ENCODE results near the gene MEF2D.

The MEF2D gene

GRCh38 chr1:156502391-156502893, 1.9 kb upstream of the MEF2D start:
- DNase-seq (ENCODE audit: low read depth in 1 of 2, low spot score in 1 of 2) = no peak

DNA sequence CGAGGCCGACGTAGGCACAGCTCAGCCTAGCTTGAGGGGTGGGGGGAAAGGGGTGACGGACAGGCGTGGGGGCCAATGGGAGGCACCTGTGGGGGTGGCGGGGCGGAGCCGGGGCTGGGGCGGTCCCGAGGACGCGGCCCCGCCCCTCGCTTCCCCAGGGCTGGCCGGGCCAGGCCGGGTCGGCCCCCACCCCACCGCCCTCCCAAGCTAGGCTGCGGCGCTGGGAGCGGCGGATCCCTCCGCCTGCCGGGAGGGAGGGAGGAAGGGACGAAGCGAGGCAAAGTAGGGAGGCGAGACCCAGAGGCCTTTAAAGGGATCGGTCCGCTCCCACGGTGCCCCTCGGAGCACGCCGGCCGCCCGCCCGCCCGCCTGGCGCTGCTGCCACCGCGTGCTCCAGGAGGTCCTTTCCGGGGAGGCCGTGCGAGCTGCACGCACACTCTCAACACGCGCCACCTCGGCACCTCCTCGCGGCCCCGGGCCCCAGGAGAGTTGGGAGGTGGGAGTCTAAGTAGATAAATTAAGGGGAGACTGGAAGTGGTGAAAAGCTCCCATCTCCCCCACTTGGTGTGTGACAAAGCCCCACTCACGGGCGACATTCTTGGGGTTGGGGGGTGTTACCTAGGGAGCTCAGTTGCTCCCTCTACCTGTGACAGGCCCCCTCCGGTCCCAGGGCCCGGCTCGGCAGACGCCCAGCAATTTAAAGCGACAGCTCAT, 375 bp upstream of the MEF2D start:
- peak; percentile 90 to 93 for DNase-seq (ENCODE audit: low read depth in 1 of 2, low spot score in 1 of 2)

DNA sequence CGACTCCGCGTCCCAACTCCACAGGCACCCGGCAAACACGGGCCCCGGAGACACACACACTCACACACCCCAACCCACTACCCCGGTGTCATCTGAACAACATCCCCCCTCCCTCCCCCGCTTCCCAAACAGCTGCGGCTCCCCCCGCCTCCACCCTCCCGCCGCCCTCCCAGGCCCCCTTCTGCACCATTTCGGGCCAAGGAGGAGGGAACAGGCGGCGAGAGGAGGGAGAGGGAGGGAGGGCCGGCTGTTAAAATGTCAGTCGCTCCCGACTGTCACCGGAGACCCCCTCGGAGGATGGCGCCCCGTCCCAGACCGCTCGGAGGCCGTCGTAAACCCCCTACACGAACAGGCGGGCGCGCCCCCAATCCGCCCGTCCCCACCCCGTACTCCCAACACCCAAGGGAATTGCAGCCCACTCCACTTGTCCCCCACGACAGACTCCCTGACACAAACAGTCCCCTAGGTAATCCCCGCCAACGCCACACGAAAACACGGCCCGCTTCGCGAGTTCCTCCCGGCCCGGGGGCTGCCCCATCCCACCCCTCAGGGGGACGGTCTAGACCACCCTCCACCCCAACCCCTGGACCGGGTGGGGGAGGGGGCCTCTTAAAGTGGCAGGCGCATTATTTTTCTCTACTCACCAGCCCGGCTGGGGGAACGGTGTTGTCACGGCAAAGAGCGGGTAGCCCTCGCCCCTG, 583 bp downstream of the MEF2D start:
- no peak for DNase-seq (ENCODE audit: low read depth in 1 of 2, low spot score in 1 of 2)

DNA sequence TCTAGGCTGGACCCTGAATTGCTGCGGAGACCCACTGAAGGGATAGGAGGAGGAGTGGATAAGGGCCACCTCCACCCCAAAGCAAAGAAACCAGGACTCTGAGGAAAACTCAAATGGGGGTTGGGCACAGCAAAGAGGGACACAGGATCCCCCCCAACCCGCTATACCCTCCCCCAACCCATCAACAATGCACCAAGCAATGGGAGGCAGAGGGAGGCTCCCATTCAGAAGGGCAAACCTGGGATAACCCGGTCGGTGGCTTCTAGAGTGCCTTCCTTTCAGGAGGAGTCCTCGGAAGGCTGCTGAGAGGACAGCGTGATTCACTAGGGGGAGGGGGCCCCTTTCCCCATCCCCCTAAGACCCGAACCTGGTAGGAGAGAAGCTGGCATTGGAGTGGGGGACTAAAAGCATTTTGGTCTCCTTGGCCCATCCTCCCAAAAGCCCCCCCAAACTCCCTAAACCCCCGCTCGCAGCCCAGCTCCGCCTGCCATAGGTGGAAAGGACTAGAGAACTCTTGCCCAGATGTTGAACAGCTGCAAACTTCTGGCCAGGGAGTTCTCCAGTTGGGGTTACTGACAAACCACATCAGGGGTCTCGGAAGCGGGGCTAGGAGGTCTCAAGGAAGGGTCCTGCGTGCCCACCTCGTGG, 1.3 kb downstream of the MEF2D start:
- no peak for DNase-seq (ENCODE audit: low read depth in 1 of 2, low spot score in 1 of 2)

DNA sequence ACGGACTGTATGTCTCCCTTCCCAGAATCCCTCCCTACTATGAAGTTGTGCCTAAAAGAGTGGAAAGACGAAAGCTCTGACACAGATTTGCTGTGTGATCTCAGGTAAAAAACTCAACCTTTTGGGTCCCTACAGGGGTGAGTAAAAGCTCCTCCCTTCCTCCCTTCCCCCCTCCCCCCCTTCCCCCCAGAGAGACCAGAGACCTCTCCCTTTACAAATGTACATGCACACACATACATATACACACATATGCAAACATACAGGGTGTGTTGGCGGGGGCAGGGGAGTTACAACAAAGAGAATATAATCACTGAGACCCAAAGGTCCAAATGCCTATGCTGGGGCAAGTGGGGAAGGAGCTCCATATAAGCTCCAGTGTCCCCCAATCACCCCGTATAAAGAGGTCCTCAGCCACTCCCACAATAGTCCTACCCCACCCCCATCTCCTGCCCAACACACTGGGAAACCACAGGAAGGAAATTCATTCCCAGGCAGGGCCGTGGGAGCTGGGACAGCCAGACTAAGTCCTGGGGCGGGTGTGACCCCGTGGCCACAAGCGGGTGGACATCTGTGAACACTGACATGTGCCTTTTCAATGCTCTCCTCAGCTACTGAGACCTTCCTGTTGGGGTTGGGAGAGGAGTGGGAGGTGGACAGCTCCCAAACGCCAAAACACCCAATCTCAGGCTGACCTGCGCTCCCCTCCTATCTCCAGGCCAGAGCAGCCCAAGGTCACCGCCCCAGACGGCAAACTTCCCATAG, 2.0 kb downstream of the MEF2D start:
- DNase-seq (ENCODE audit: low read depth in 1 of 2, low spot score in 1 of 2) = no peak

GRCh38 chr1:156497743-156498431, 2.7 kb downstream of the MEF2D start:
- DNase-seq (ENCODE audit: low read depth in 1 of 2, low spot score in 1 of 2) = no peak

DNA sequence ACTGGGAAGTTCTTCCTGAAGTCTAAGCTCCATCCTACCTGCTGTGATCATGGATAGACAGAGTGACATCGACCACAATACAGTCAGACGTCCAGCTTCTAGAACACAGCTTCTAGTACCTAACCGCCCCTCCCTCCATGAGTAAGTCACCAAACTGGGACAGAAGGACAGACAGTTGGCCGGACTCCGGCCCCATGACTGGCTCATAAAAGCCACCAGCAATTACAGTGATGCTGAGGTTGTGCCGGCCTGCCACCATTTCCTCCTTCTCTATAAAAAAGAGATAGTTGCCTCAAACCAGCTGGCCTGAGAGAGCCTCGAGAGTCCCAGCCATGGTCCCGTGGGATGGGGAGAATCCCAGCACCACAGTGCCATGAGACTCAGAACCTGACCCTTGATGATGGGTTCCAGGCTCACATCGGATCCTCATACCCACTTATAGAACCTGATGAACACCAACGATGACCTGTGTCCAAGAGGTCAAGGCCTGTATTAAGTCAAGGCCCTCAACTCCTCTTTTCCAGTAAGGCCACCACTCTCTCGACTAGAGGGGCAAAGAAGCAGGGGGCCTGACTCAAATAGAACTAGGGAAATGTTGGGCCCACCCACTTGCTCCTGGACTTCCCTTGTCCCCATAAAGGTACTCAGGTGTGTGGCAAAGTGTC, 3.4 kb downstream of the MEF2D start:
- no peak for DNase-seq (ENCODE audit: low read depth in 1 of 2, low spot score in 1 of 2)

DNA sequence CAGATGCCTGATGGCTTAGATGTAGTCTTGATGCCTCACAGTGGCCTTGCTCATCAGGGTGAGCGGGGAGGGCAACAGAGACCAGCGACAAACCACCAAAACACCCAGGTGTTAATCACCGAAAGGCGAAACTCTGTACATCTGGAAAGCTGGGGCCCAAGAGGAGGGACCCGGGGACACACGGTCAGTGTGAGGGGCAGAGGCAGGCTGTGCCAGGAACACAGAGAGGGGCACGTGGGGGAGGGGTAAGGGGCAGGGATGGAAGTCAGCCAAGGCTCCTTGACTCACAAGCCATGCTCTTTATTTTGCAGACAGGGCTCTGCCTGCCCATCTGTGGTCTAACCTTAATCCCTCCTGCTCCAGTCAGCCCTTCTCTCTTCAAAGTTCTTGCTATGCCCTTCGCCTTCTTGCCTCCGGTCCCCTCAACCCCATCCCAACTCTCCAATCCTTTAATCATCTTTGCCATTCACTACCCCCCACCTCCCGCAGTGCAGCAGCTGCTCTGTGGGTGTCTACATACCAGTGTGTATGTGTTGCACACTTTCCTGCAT, 4.3 kb downstream of the MEF2D start:
- DNase-seq (ENCODE audit: low read depth in 1 of 2, low spot score in 1 of 2) = no peak

- DNase-seq (ENCODE audit: low read depth in 1 of 2, low spot score in 1 of 2) = no peak
These were observed 5.0 kb downstream of the MEF2D start for GRCh38 chr1:156495401-156496140.

DNA sequence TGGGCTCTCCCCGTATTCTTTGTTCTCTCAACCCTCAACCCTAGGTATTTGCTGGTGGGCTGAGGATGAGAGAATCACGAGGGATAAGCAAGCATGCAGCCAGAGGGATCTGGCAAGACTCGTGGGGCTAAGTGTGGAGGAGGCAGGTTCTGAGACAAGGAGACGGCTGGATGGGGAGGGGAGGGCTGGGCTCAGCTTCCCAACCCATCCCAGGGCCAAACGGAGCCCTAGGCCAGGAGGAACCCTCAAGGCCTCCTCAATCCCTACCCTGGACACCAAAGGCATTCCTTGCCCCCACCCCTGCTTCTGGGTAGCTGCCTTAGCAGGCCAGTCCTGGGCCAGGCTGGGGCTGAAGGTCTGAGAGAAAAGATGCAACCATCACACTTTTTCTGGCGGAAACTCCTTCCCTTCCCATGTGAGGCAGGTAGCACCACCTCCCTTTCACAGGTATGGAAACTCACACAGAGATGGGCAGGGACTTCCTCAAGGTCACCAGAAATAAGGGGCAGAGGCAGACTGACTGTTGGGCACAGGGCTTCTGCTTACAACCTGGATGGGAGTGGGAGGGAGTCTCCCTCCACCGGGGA, 6.2 kb downstream of the MEF2D start:
- no peak for DNase-seq (ENCODE audit: low read depth in 1 of 2, low spot score in 1 of 2)

DNA sequence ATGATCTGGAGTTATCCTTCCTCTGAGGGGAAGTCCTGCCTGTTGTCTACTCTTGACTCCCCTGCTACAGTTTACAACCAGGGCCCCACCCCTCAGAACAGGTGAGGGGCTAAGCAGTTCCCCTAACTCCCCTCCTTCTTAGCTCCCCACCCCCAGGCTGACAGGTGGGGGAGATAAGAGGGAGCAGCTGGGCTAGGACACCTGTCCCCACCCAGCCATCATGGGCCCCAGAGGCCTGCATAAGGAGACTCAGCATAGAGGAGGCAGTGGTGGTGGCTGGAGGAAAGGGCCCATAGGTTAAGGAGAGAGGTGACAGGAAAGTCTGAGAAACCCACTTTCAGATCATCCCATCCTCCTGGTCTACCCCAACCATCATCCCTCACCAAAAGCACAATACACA, 6.8 kb downstream of the MEF2D start:
- DNase-seq (ENCODE audit: low read depth in 1 of 2, low spot score in 1 of 2) = no peak

DNA sequence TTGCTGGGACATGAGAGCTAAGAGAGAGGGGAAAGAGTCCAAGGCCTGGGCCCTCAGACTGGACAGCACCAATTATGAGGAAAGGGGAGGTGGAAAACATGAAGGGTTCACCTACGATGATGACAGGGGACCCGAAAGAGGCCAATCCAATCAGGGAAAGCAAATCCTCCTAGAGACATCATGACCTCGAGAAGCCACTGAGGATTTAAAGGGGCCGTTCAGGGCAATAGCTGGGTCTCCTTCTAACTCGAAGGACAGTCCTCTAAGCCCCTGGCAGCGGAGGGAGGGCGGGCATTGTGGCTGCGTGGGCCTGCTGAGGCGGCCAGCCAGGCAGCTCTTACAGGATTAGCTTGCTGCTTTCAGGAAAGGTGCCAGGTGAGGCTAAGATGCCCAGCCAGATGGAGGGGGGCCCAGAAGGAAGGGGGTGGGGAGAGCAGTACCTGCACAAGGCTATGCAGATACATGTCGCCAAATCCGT, 7.4 kb downstream of the MEF2D start:
- no peak for DNase-seq (ENCODE audit: low read depth in 1 of 2, low spot score in 1 of 2)

GRCh38 chr1:156492591-156493080, 7.9 kb downstream of the MEF2D start:
- DNase-seq (ENCODE audit: low read depth in 1 of 2, low spot score in 1 of 2) = no peak

GRCh38 chr1:156492013-156492590, 8.5 kb downstream of the MEF2D start:
- no peak for DNase-seq (ENCODE audit: low read depth in 1 of 2, low spot score in 1 of 2)

DNA sequence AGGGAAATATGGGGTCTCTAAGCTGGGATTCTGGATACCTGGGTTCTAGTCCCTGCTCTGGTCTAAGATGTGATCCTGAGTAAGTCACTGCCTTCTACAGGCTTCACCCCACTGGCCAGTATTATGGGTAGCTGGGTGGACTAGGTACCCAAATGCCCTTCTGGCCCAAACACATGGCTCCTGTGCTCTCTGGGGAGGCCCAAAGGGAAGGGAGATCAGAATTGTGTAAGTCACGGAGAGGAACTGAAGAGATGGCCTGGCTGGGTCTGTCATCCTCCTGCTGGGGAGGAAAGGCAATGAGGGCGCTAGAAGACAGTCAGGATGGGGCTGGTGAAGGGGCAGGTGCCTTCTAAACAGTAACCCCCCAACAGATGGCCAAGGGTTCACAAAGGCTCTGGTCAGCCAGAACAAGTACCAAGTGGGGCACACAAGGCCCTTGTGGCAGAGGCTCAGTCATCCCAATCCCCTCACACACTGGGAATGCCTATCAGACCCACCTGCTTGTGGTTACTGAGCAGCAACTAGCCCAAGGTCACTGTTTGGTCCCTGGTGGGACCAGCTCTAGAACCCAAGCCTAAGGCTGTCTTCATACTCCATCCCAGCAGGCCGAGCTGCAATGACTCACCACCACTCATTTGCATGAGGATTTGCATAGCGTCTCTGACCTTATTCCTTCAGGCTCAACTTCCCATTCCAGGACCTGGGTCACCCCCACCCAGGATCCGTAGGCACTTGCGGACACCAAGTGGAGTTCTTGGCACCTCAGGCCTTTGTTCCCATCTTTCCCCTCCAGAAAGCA, 9.2 kb downstream of the MEF2D start:
- DNase-seq (ENCODE audit: low read depth in 1 of 2, low spot score in 1 of 2) = no peak

GRCh38 chr1:156490401-156491032, 10.1 kb downstream of the MEF2D start:
- DNase-seq (ENCODE audit: low read depth in 1 of 2, low spot score in 1 of 2) = no peak

DNA sequence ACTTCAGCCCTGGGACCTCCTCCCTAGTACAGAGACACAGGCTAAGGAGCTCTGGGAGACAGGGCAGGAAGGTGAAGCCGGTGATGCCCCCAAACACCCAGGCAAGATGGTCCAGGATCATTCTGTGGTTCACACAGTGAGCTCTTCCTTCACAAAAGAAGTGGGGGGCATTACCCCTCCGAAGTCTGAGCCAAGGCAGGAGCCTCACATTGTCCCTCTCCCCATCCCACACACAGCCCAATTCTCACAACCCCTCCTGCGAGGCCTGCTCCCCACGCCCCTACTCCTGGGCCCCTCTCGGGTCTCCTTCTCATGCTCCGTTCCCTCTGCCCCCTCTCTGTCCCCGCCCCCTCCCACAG, 10.7 kb downstream of the MEF2D start:
- no peak for DNase-seq (ENCODE audit: low read depth in 1 of 2, low spot score in 1 of 2)
